Loucy (cell line): ENCODE results near the gene MRPL38.

Source experiments
- H2AFZ ChIP-seq: fragments of 200-600 bp; sonication (generic); 2 replicates; pipeline ENCODE4 v1.6.0; 2016; ENCODE audit warnings: antibody characterized with exemption, mild to moderate bottlenecking, low read length, moderate library complexity
- H3F3A ChIP-seq: fragments of 200-600 bp; 2 replicates; pipeline ENCODE4 v1.6.0; 2016; ENCODE audit warnings: antibody characterized with exemption, low read depth, mild to moderate bottlenecking
- H3K27me3 ChIP-seq: fragments of 200-600 bp; sonication (generic); 2 replicates; pipeline ENCODE4 v1.6.1; 2014; ENCODE audit warnings: low read length, mild to moderate bottlenecking; ENCODE audit not compliant: insufficient read depth, poor library complexity, severe bottlenecking
- H3K36me3 ChIP-seq: fragments of 200-600 bp; sonication (generic); 2 replicates; pipeline ENCODE4 v1.6.1; 2016; ENCODE audit warnings: low read length; ENCODE audit not compliant: insufficient read depth
- H3K4me1 ChIP-seq: fragments of 200-600 bp; sonication (generic); 2 replicates; pipeline ENCODE4 v1.5.1; 2014; ENCODE audit warnings: low read length, mild to moderate bottlenecking; ENCODE audit not compliant: insufficient read depth, poor library complexity, severe bottlenecking
- H3K4me2 ChIP-seq: fragments of 200-600 bp; sonication (generic); 2 replicates; pipeline ENCODE4 v1.6.0; 2014; ENCODE audit warnings: antibody characterized with exemption, low read length, low read depth, mild to moderate bottlenecking; ENCODE audit not compliant: poor library complexity, severe bottlenecking
- H3K4me3 ChIP-seq: fragments of 200-600 bp; sonication (generic); 2 replicates; pipeline ENCODE4 v1.5.1; 2014; ENCODE audit warnings: low read length, mild to moderate bottlenecking, mixed read lengths; ENCODE audit not compliant: poor library complexity, severe bottlenecking
- H3K79me2 ChIP-seq: fragments of 200-600 bp; sonication (generic); 2 replicates; pipeline ENCODE4 v1.6.1; 2014; ENCODE audit warnings: low read length; ENCODE audit not compliant: insufficient read depth
- H3K9ac ChIP-seq: fragments of 200-600 bp; sonication (generic); 2 replicates; pipeline ENCODE4 v1.6.0; 2014; ENCODE audit warnings: mild to moderate bottlenecking, low read depth, low read length, moderate library complexity; ENCODE audit not compliant: poor library complexity, severe bottlenecking
- H3K9me2 ChIP-seq: fragments of 200-600 bp; sonication (generic); replicated peaks from 2 replicates; pipeline ENCODE4 v1.6.1; 2016; ENCODE audit warnings: low read depth, low read length, mixed read lengths
- H3K9me3 ChIP-seq: fragments of 200-600 bp; sonication (generic); 2 replicates; pipeline ENCODE4 v1.6.1; 2014; ENCODE audit warnings: mild to moderate bottlenecking, antibody characterized with exemption, low read length, low read depth; ENCODE audit not compliant: insufficient read depth
- H4K20me1 ChIP-seq: fragments of 200-600 bp; sonication (generic); 2 replicates; pipeline ENCODE4 v1.6.0; 2014; ENCODE audit warnings: antibody characterized with exemption, low read length, mild to moderate bottlenecking; ENCODE audit not compliant: insufficient read depth, poor library complexity, severe bottlenecking
- CTCF ChIP-seq: fragments of 200-600 bp; sonication (generic); conservative IDR thresholded peaks from 2 replicates; pipeline ENCODE4 v1.5.1; 2014; ENCODE audit warnings: mild to moderate bottlenecking, antibody characterized with exemption, low read length
- EZH2phosphoT487 ChIP-seq: fragments of 200-600 bp; IDR thresholded peaks from 2 replicates; pipeline ENCODE4 v1.6.1; 2018; ENCODE audit warnings: antibody characterized with exemption, mild to moderate bottlenecking, moderate library complexity, borderline replicate concordance

MRPL38 gene

DNA sequence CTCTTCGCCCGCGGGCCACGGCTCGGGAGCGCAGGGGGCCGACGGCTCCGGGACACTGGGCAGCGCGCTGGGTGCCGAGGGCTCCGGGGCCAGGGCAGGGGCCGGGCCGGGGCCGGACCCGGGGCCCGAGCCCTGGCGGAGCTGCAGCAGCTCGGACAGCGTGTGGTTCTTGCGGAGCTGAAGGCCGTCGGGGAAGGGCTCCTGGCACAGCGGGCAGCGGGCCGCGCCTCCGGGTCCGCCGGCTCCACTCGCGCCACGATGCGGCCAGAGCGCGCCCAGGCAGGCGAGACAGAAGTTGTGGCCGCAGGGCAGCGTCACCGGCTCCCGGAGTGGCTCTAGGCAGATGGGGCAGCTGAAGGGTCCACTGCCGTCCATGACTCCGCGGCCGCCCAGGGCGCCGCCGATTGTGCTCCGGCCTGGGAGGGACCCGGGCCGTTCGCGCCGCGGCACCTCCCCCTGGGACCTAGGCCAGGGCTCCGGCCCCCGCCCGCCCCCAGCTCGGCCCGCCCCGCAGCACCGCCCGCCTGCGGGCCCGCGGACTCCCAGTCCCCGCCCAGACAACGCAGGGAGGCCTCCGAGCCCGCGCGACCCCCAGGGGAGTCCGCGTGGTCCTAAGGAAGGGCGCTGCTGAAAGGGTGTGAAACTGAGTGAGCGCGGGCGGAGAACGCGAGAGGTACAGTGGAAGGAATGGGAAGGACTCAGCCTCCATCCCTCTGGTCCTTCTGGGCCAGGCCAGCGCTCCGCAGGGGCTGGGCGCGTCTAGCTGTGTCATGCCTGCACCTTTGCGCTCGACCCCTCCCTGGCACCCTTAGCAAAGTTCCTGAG, 26.3 kb downstream of the MRPL38 start, which contains the start of gene TRIM47:
Gene TRIM47, minus strand, starts transcription at position 408 of the 825 bp plus-strand sequence. Its CDS starts 33 bp downstream, at position 375.
- no peaks in the 10 kb centered on the region for H3F3A ChIP-seq
- no peaks in the 10 kb centered on the region for H3K27me3 ChIP-seq
- H4K20me1 ChIP-seq, result no peaks in the 10 kb centered on the region
- TF ChIP-seq CTCF (no peak), EZH2phosphoT487 (no peak)
- H3K9ac ChIP-seq, result peak within 1 kb of the TSS; percentile 92
- H2AFZ ChIP-seq, result no peak within 1 kb of the TSS
- peaks cover 16% of the 10 kb centered on the region for H3K79me2 ChIP-seq
- peaks cover 26% of the 10 kb centered on the region for H3K4me1 ChIP-seq
- H3K9me3 ChIP-seq, result no peaks in the 10 kb centered on the region
- H3K9me2 ChIP-seq, result no peaks in the 10 kb centered on the region
- peak within 1 kb of the TSS; percentile 82 for H3K4me3 ChIP-seq
- H3K36me3 ChIP-seq, result no peaks in the 10 kb centered on the region
- H3K4me2 ChIP-seq, result peak within 1 kb of the TSS; percentile 94

DNA sequence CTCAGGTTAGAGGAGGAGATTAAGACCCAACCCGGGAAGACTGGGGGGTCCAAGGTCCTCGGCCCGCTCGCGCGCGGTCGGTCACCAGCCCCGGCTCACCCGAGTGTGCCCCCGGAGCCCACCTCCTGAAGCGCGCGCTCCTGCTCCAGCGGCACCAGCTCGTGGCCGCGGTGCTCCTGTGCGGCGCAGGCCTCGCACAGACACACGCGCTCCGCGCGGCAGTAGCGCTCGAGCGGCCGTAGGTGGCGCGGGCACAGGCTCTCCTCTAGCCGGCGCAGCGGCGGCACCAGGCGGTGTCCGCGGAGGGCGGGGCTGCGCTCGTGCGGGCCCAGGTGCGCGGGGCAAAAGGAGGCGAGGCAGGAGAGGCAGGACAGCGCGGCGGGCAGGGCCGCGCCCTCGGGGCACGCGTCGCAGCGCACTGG, 26.9 kb downstream of the MRPL38 start:
- Histone ChIP-seq H3K79me2 (peaks cover 16% of the 10 kb centered on the region), H3K4me2 (no peak overlapping the region), H4K20me1 (no peaks in the 10 kb centered on the region), H3F3A (no peaks in the 10 kb centered on the region), H3K9me2 (no peaks in the 10 kb centered on the region), H3K4me1 (peaks cover 31% of the 10 kb centered on the region), H3K9ac (no peak overlapping the region), H3K36me3 (no peaks in the 10 kb centered on the region), H3K9me3 (no peaks in the 10 kb centered on the region), H3K27me3 (no peaks in the 10 kb centered on the region), H2AFZ (no peak overlapping the region), H3K4me3 (no peak overlapping the region)
- TF ChIP-seq CTCF, result no peak
- TF ChIP-seq EZH2phosphoT487, result no peak

GRCh38 chr17:75876938-75877751, 27.5 kb downstream of the MRPL38 start:
- H2AFZ ChIP-seq, result peak overlapping the region; percentile 74
- H3K9me3 ChIP-seq, result no peaks in the 10 kb centered on the region
- no peaks in the 10 kb centered on the region for H3K27me3 ChIP-seq
- peak overlapping the region; percentile 94 for H3K4me2 ChIP-seq
- peaks cover 16% of the 10 kb centered on the region for H3K79me2 ChIP-seq
- no peaks in the 10 kb centered on the region for H3K36me3 ChIP-seq
- peaks cover 36% of the 10 kb centered on the region for H3K4me1 ChIP-seq
- peak overlapping the region; percentile 82 for H3K4me3 ChIP-seq
- no peaks in the 10 kb centered on the region for H3F3A ChIP-seq
- peak overlapping the region; percentile 92 for H3K9ac ChIP-seq
- no peaks in the 10 kb centered on the region for H4K20me1 ChIP-seq
- H3K9me2 ChIP-seq, result no peaks in the 10 kb centered on the region
- no peak for TF ChIP-seq CTCF
- TF ChIP-seq EZH2phosphoT487, result no peak
